ENCODE data around the gene CCDC159.

DNA sequence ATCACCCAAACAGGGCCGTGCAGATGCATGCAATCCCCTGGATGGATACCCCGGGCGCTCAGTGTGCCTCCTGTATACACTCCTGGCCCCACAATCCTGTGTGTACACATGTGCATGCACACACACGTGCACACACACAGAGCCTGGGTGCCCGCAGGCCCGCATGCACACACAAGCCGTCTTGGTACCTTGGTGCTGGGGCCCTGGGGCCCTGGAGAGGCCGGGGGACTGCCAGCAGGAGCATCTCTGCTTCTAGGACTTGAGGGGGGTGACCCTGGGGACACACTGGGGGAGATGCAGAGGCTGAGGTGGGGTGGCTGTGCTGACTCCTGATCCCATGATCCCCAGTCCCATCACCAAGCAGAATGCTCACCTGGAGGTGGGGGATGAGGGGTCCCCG lies 53.3 kb downstream of the CCDC159 start:
- TF ChIP-seq, protein P1, sequence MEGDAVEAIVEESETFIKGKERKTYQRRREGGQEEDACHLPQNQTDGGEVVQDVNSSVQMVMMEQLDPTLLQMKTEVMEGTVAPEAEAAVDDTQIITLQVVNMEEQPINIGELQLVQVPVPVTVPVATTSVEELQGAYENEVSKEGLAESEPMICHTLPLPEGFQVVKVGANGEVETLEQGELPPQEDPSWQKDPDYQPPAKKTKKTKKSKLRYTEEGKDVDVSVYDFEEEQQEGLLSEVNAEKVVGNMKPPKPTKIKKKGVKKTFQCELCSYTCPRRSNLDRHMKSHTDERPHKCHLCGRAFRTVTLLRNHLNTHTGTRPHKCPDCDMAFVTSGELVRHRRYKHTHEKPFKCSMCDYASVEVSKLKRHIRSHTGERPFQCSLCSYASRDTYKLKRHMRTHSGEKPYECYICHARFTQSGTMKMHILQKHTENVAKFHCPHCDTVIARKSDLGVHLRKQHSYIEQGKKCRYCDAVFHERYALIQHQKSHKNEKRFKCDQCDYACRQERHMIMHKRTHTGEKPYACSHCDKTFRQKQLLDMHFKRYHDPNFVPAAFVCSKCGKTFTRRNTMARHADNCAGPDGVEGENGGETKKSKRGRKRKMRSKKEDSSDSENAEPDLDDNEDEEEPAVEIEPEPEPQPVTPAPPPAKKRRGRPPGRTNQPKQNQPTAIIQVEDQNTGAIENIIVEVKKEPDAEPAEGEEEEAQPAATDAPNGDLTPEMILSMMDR (IDR thresholded peaks at IDR 0.05): no peak
- no peak for TF ChIP-seq POLR2A (IDR thresholded peaks at IDR 0.05)

All from testis (tissue), 2 donors.